Ovary (tissue), 9 donors: Measurements from ENCODE around the gene RSU1. TPM values are rescaled to one million over a fixed set of nuclear protein-coding genes. Genes with fewer than 3 reads are reported as not detected.

Experiments used
- DNase-seq, 5 donors: peaks; one replicate each; pipeline ENCODE4 v3.0.0-alpha.2; 2019 to 2020
- H3K27ac ChIP-seq, 2 donors: fragments of 200-600 bp; one replicate each; pipeline versions ENCODE4 v1.5.1 to v1.8.0; 2019 to 2022
- H3K27me3 ChIP-seq: fragments of 200-600 bp; one replicate; pipeline ENCODE4 v1.8.0; 2022
- H3K36me3 ChIP-seq: fragments of 200-600 bp; sonication (generic); one replicate; pipeline ENCODE4 v1.5.1; 2019
- H3K4me1 ChIP-seq: one replicate; pipeline ENCODE4 v1.8.1; 2013; ENCODE audit warnings: mild to moderate bottlenecking, moderate library complexity; ENCODE audit not compliant: insufficient read depth
- H3K4me3 ChIP-seq: fragments of 200-600 bp; sonication (generic); one replicate; pipeline ENCODE4 v1.5.1; 2017
- H3K9me3 ChIP-seq, 2 donors: fragments of 200-600 bp in 1 of 2; sonication (generic) in 1 of 2; one replicate each; pipeline versions ENCODE4 v1.5.1 to v1.8.1; 2013 to 2019; ENCODE audit warnings: mild to moderate bottlenecking in 1 of 2, moderate library complexity in 1 of 2
- CTCF ChIP-seq, 3 donors: fragments of 450-650 bp in 2 of 3; fragments of 200-600 bp in 1 of 3; IDR thresholded peaks; one replicate each; pipeline versions ENCODE4 v1.5.1 to v1.8.0; 2016 to 2022; ENCODE audit warnings: antibody characterized with exemption in 3 of 3, mild to moderate bottlenecking in 1 of 3
- EP300 ChIP-seq: sonication (generic); formaldehyde crosslinking; IDR thresholded peaks from one replicate; pipeline ENCODE4 v1.6.1; 2017; ENCODE audit warnings: antibody characterized with exemption
- POLR2A ChIP-seq: fragments of 450-650 bp; IDR thresholded peaks from one replicate; pipeline ENCODE4 v1.6.1; 2017; ENCODE audit warnings: antibody characterized with exemption, mild to moderate bottlenecking, moderate library complexity
- WGBS, 3 donors: extraction: QIAGEN DNeasy Blood & Tissue Kit in 1 of 3; methylation state at CpG; one replicate each; pipeline versions ENCODE4 v1.1.5 to v1.1.7; 2013 to 2017; 5-methylcytosine and 5-hydroxymethylcytosine counted together
- intact Hi-C, 4 donors: fragments of 100-400 bp; cut with DNase I; formaldehyde crosslinking; loops; one replicate each; pipeline versions ENCODE4 v1.11.0 to v1.15.1; 2022 to 2023
- polyA plus RNA-seq, 2 donors: library from polyadenylated mRNA; stranded (reverse); fragments of 200-250 nt in 1 of 2; fragments of 350-450 nt in 1 of 2; fragmentation: Illumina TruSeq in 1 of 2; extraction: RNeasy Lipid Tissue Mini Kit (QIAGEN cat#74804) in 1 of 2; gene quantifications; one replicate each; pipeline ENCODE4 v1.2.3, GENCODE V29; 2013 to 2014
- total RNA-seq, 7 donors: library from RNA; depleted of rRNA in 2 of 7; stranded (reverse); fragments of >200 nt in 2 of 7; fragmentation: NEBNext Ultra II Directional in 3 of 7; extraction: Animal tissue kit (Norgen Biotek cat#: 25700) in 3 of 7; gene quantifications; one replicate each; pipeline versions ENCODE4 v1.1.0 to v1.2.4, GENCODE V29; 2016 to 2023
- donor health status: DM: no; HTN: no; CAD: no; lungs with moderate emphysema.
- donor health status: DM: no; HTN: no; CAD: no.
- donor health status: Bipolar disorder and iron deficiency.
- donor health status: DM: yes; HTN: yes; CAD: no.
- donor health status: DM: no; HTN: no; CAD: no.
- donor health status: DM: yes; HTN: yes; CAD: no.

Gene RSU1
- total and polyA plus RNA-seq, 9 donors: 30.1 to 184 (median 70.3) TPM

GRCh38 chr10:16811765-16812164 is 5.5 kb downstream of the RSU1 start:
- no peaks in the 10 kb centered on the region for H3K27me3 ChIP-seq
- no peak overlapping the region for H3K4me3 ChIP-seq
- 84 to 87% (median 84%) methylated on average over 6 of the region's 6 CpGs for WGBS, 3 donors
- H3K27ac ChIP-seq: no peak overlapping the region
- DNase-seq: no peak
- intact Hi-C loops: no loop called here
- no peaks in the 10 kb centered on the region for H3K9me3 ChIP-seq
- H3K4me1 ChIP-seq: peaks cover 5% of the 10 kb centered on the region
- no peaks in the 10 kb centered on the region for H3K36me3 ChIP-seq
- TF ChIP-seq CTCF (IDR thresholded peaks at IDR 0.05) (no peak), POLR2A (no peak), EP300 (no peak)

GRCh38 chr10:16811292-16811691 is 5.9 kb downstream of the RSU1 start:
- Histone ChIP-seq H3K4me3 (no peak overlapping the region), H3K27me3 (no peaks in the 10 kb centered on the region), H3K27ac (no peak overlapping the region), H3K4me1 (peaks cover 4% of the 10 kb centered on the region), H3K9me3 (no peaks in the 10 kb centered on the region), H3K36me3 (no peaks in the 10 kb centered on the region)
- DNase-seq: no peak
- TF ChIP-seq CTCF (IDR thresholded peaks at IDR 0.05): no peak
- TF ChIP-seq POLR2A: no peak
- no peak for TF ChIP-seq EP300
- intact Hi-C loops: no loop called here
- WGBS, 3 donors: 72 to 91% (median 88%) methylated on average over 3 of the region's 3 CpGs

GRCh38 chr10:16809074-16809718 is 8.0 kb downstream of the RSU1 start:
- Histone ChIP-seq H3K36me3 (no peaks in the 10 kb centered on the region), H3K27ac (no peak overlapping the region), H3K4me1 (no peaks in the 10 kb centered on the region), H3K4me3 (no peak overlapping the region), H3K27me3 (no peaks in the 10 kb centered on the region), H3K9me3 (no peaks in the 10 kb centered on the region)
- intact Hi-C loops: no loop called here
- no peak for DNase-seq
- TF ChIP-seq POLR2A (no peak), CTCF (IDR thresholded peaks at IDR 0.05) (no peak), EP300 (no peak)
- WGBS, 3 donors: 59 to 91% (median 90%) methylated on average over 6 of the region's 6 CpGs

GRCh38 chr10:16804123-16804522 is 13.1 kb downstream of the RSU1 start:
- H3K9me3 ChIP-seq: no peaks in the 10 kb centered on the region
- TF ChIP-seq POLR2A (no peak), EP300 (no peak), CTCF (IDR thresholded peaks at IDR 0.05) (no peak)
- H3K4me1 ChIP-seq: peaks cover 2% of the 10 kb centered on the region
- intact Hi-C loops: no loop called here
- WGBS, 3 donors: 93 to 97% (median 95%) methylated on average over 4 of the region's 4 CpGs
- no peak overlapping the region for H3K4me3 ChIP-seq
- no peak overlapping the region for H3K27ac ChIP-seq
- no peak for DNase-seq
- H3K27me3 ChIP-seq: no peaks in the 10 kb centered on the region
- H3K36me3 ChIP-seq: no peaks in the 10 kb centered on the region
